GM18858 (cell line): ENCODE data around the gene CD72.

Source experiments
- ATAC-seq: cut with Tn5 transposase; IDR thresholded peaks from one replicate; pipeline ENCODE4 v1.9.1; 2021; ENCODE audit not compliant: unreplicated experiment

Gene CD72, protein sequence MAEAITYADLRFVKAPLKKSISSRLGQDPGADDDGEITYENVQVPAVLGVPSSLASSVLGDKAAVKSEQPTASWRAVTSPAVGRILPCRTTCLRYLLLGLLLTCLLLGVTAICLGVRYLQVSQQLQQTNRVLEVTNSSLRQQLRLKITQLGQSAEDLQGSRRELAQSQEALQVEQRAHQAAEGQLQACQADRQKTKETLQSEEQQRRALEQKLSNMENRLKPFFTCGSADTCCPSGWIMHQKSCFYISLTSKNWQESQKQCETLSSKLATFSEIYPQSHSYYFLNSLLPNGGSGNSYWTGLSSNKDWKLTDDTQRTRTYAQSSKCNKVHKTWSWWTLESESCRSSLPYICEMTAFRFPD

DNA sequence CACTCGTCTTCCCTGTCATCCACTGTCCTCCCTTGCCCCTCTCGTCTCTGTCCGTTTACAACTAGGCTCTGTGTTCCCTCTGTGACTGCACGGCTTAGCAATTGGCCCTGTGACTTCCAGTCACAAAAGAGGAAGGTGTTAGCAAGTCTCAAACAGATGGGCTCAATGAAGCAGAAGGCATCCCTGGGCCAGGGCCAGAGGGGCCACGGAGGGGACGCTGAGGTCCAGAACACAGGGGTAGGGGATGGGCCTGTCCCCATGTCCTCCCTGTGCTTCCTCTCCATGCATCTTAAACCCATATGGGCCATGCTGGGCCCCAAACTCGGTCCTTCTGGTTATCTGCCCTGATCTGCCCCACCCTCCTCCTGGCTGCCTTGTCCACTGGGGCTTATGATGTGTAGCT is at the start of gene CD72:
CD72 (minus strand) TSS at position 89 of the 403 bp plus-strand sequence. CDS start 110 bp downstream, outside the sequence.
- ATAC-seq, result no peak

DNA sequence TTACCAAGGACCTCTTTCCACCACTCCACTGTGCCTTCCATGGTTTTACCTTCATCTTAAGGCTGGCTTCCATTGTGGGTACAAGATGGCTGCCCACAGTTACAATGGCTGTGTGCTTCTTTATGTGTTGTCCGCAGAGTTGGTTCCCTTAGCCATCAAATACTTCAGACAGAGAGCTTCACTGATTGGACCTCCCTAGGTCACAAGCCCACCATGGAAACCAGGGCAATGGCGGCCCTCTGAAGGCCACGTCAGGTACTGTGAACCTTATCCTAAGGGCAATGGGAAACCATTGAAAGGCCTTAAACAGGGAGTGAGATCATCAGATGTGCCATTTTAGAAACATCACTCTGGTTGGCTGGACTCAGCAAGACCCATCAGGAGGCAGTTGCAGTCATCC is 49.7 kb upstream of the CD72 start:
- no peak for ATAC-seq

DNA sequence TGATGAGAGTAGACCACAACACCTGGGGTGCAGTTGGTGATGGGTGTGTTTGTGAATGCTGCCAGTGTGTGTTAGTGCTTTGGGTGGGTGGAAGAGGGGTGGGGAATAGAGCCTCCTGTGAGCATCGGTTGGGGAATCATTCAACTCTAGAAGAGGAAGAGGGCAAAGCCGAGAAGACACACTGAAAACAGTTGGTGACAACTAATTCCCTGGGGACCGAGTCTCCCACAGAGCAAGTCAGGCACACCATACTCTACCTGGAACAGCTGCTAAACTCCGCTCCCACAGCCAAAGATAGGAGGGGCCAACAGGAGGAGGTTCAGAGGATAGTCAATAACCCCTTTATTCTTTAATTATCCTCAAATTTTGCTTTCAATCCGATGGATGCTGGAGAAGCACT is 48.3 kb upstream of the CD72 start:
- ATAC-seq, result no peak

DNA sequence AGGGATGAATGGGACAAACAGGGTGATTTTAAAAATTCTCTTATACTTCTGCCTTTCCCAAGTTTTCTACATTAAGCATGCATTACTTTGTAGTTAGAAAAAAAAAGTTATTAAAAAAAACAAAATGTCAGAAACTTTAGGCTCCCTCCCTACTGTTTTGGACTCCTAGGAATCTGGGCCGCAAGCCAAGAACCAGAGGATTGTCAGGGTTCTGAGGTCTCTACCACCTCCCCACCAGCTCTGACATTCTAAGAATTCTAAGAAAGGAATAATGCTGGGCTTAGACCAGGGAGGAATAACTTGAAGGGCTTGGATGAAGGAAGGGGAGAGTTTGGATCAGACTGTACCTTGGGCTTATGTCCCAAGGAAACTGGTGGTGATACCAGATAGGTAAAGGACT is 47.8 kb upstream of the CD72 start:
- ATAC-seq, result no peak

DNA sequence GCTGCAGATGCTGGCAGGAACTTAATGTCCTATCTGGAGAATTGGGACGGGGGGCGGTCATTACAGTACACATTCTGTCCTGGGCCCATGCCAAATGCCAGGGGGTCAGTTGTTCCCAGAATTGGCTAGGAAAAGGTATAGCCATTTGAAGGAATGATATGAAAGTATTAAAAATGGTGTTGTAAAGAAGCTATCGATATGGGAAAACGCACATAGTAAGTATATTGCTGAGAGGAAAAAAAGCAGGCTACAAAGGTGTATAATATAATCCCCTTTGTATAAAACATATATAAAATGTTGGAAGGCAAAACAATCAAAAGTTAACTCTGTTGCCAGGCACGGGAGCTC is 47.2 kb upstream of the CD72 start:
- no peak for ATAC-seq

DNA sequence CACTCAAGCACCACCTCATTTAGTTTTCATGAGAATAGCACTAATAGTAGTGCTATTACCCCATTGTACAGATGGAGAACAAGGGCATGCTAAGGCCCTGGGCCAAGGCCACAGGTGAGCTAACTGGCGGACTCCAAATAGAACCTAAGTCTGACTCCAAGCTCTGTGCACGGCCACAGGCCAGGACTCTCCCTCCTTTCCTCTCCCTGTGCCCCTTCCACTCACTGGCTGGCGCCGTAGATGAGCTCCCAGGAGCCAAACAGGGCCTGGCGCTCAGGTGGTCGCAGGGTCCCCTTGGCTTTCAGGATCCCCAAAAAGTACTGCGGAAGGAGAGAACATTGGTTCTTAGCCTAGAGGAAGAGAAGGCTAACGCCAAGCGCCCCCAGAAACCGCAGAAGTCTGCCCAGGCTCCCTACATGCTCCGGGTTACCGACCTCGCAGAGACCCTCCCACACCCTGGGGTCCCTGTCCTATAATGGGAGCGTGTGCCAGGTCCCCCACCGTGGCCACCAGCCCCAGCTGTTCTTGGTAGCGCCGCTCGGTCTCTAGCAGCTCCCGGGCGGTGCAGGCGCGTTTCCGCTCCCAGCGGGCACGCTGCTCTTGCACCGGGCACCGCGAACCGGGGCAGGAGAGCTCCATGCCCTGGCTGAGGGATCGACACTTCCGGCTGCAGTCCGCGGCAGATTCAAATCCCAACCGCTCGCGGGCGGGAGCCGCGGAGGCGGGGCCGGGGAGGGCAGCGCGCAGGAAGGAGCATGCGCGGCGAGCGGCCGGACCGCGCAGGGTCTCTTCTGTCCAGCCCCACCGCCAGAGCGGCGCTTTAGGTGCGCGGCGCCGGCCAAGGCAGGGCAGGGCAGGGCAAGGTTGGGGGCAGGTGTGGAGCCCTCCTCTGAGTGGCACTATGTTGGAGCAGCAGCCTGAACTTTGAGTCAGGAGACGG is 46.6 kb upstream of the CD72 start, which contains the start of gene ARHGEF39:
ARHGEF39 (minus strand) TSS at position 665 of the 940 bp plus-strand sequence; CDS start at position 639, 26 bp downstream.
- peak; percentile 53 for ATAC-seq

DNA sequence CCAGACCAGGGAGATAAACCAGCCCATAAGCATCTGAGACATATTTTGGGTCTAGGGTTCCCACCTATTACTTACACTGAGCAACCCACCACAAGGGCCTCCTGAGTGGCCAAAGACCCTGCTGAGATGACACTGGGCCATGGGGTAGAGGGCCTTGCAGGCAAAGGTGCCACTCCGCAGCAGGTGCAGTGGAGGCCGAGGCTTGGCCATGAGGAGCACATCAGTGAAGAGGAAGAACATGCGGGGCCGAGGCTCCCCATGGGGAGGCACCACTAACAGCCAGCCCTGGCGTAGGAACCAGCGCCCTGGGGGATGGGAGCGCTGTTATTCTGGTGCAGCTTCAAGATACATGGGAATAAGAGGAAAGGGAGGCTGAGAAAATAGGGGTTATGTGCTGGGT is 44.2 kb upstream of the CD72 start:
- no peak for ATAC-seq

DNA sequence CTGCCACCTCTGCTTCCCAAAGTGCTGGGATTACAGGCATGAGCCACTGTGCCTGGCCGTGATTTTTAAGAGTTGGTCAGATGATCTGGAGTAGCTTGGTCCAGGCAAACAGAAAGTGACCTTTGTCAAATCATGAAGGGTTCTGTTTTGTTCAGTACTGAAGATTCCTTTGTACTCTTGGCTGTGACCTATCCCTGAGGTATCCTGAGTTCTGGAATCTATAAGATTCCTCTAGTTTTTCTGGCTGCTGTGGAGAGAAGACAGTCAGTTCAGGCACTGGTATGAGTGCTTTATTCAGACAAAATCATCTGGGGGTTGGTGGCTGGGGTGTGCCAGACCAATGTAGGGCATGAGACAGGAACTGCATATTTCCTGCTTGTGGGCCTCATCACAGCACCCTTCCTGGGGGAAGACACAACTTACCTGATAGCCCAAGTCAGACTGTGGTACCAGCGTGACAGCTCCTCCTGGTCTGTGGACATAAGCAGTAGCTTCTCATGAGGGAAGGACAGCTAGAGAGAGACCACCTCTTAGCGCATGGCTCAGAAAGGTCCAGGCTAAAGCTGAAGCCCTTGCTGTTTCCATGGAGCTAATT is 43.6 kb upstream of the CD72 start:
- ATAC-seq, result no peak

DNA sequence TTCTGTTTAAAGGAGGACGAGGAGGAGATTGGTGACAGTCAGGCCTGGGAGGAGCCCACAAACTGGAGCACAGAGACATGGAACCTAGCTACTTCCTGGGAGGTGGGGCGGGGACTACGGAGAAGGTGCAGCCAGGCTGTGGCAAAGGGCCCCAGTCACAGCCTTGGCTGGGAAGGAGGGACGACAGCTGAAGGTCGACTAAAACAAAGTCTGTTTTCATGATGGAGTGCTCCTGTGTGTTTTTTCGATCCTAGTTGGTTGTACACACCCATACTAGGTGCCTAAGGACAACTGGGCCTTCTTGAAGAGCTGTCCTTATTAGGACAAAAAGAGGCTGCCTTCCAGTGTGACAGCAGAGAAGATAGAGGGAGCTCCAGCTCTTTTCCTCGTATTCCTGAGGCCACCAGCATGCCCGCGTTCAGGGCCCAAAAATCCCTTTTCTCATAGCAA is 42.8 kb upstream of the CD72 start:
- ATAC-seq, result no peak

DNA sequence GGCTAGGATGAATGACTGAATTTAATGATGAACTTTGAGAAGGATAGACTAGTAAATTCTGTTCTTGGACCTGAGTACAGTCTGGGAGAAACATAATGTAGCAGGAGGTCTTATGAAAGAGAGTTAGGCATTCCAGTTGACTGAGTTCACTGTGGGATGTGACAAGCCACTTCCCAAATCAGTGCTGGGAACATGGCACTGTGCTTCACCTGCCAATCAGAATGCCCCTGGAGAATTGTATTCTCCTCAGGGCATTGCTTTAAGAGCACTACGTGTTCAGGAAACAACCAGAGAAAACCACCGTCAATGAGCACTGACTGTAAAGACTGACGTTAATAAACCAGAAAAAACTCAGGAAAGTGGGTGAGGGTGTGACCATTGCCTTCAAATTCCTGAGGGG is 41.1 kb upstream of the CD72 start:
- ATAC-seq, result no peak

DNA sequence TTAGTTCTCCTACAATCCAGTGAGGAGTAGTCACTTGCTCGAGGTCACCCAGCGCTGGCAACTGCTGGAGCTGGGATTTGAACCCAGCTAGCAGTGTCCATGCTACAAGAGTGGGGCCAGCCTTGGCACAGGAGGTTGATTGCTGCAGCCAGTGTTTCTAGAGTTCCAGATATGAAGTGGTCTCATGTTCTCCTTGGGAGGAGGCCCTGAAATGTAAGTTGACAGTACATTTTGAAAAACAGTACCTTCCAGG is 40.7 kb upstream of the CD72 start:
- no peak for ATAC-seq

DNA sequence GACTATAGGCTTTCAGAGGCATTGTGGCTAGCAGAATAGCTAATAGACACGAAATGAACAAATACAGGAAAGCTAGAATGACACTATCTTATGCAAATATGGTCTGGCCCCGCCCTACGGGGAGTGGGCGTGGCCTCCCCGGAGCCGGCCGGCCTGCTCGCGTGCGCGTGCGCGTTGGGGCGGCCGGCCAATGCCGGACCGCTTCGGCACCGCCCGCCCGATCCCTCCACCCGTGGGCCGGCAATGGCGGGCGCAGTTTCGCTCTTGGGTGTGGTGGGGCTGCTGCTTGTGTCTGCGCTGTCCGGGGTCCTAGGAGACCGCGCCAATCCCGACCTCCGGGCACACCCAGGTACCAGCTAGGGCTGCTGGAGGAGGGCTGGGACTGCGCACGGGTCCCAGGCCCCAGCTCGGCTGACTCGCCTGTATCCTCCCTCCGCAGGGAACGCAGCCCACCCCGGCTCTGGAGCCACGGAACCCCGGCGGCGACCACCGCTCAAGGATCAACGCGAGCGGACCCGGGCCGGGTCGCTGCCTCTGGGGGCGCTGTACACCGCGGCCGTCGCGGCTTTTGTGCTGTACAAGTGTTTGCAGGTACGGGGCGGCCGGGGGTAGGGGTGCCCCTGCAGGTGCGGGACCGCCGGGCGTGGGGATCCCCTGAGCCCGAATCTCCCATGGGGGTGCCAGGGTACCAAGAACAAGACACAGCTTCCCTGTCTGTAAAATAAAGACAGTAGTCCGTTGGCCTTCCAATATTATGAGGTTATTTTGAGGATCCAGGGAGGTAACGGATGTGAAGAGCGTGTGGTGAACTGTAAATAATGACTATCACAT is 40.1 kb upstream of the CD72 start, which contains the start of gene CCDC107:
CCDC107 (plus strand) TSS at position 156 of the 831 bp plus-strand sequence; CDS start at position 244, 88 bp downstream.
- peak; percentile 41 for ATAC-seq

DNA sequence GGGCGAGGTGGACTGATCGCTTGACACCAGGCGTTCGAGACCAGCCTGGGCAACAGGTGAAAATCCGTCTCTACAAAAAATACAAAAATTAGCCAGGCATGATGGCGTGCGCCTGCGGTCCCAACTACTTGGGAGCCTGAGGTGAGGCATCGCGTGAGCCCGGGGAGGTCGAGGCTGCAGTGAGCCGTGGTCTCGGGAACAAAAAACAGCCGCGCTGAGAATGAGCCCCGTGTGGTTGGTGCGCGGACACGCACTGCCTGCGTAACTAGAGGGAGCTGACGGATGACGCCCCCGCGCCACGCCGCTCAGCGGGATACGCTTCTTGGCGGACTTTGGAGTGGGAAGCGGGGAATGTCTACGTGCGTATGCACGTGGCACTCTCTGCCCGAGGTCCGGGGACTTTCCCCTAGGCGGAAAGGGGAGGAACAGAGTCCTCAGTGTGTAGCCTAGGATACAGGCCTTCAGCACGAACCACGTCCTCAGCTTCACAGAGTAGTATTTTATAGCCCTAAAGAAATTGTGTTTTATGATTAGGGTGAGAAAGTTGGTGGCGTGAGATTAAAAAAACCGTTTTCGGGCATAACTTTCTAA is 39.4 kb upstream of the CD72 start, which contains the start of gene RMRP:
RMRP (minus strand) TSS at position 474 of the 591 bp plus-strand sequence.
- peak; percentile 80 for ATAC-seq

DNA sequence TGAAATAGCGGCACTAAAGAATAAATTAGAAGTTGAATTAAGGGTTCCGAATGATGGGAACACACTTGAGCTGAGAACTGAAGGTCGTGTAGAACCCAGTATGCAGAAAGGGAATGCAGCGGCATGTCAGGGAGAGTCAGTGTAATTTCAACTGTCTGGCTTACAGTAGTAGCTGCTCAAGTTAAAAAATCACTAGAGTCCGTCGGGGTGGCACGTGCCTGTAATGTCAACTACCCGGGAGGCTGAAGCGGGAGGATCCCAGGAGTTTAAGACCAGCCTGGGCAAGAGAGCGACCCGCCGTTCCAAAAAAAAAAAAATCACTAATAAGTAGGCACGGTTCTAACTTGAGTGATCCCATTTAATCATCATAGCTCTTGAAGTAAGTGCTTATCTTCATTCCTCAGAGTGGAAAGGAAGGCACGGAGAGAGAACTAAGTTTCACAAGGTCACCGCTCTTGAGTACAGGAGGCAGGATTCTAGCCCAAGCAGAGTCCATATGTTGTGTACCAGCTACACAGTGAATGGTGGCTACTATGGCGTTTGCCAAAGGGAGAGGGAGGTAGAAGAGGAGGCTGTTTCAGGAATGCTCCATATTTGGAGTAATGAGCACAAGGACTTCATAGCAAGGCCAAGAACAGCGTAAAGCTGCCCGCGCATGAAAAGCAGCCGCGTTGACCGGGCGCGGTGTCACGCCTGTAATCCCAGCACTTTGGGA is 38.8 kb upstream of the CD72 start:
- ATAC-seq, result no peak

DNA sequence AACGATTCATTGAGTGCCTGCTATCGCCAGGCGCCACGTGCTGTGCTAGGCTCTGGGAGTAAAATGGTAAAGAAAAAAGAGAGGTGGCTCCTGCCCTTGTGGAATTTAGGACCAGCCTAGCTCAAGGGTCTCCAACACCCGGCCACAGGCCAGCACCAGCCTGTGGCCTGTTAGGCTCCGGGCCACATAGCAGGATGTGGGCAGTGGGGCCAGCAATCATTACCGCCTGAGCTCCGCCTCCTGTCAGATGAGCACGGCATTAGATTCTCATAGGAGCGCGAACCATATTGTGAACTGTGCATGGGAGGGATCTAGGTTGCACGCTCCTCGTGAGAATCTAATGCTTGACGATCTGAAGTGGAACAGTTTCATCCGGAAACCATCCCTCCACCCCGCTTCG is 38.1 kb upstream of the CD72 start:
- ATAC-seq, result no peak

DNA sequence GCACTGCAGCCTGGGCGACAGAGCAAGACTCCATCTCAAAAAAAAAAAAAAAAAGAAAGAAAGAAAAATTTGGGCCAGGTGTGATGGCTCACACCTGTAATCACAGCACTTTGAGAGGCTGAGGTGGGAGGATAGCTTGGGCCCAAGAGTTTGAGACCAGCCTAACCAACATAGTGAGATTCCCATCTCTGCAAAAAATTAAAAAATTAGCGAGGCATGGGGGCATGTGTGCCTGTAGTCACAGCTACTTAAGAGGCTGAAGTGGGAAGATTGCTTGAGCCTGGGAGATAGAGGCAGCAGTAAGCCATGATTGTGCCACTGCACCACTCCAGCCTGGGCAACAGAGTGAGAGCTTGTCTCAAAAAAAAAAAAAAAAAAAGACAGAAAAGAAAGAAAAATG is 35.4 kb upstream of the CD72 start:
- no peak for ATAC-seq

DNA sequence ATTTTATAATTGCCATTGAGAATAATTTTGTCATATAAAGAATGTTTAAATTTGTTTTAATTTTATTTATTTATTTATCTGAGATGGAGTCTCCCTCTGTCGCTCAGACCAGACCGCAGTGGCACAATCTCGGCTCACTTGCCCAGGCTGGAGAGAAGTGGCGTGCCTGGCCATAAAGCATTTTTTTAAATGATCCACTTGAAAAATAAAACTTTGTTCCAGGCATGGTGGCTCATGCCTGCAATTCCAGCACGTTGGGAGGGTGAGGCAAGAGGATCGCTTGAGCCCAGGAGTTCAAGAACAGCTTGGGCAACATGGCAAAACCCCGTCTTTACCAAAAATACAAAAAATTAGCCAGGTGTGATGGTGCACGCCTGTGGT is 34.6 kb upstream of the CD72 start:
- no peak for ATAC-seq

DNA sequence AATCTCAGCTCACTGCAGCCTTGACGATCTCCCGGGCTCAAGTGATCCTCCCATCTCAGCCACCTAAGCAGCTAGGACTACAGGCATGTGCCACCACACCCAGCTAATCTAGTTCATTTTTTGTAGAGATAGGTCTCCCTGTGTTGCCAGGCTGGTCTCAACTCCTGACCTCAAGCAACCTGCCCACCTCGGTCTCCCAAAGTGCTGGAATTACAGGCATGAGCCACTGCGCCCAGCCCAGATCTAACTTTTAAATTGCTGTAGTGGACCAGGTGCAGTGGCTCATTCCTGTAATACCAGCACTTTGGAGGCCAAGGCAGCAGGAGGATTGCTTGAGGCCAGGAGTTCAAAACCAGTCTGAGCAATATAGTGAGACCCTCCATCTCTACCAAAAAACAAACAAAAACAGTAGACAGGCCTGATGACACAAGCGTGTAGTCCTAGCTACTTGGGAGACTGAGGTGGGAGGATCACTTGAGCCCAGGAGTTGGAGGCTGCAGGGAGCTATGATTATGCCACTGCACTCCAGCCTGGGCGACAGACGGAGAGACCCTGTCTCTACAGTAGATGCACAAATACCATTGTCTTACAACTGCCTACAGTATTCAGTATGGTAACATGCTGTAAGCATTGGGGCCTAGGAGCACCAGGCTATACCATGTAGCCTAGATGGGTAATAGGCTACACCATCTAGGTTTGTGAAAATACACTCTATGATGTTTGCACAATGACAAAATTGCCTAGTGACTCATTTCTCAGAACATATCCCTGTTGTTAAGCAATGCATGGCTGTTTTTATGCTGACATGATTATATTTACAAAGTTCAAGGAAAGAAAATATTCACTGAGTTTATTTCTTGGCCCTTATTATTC is 34.0 kb upstream of the CD72 start:
- no peak for ATAC-seq
